Measurements from ENCODE around the gene SGMS1. TPM values are rescaled to one million over a fixed set of nuclear protein-coding genes. Genes with fewer than 3 reads are reported as not detected.

Gene SGMS1
- polyA plus RNA-seq, 1 donor from 2014 or later: 8.0 TPM

DNA sequence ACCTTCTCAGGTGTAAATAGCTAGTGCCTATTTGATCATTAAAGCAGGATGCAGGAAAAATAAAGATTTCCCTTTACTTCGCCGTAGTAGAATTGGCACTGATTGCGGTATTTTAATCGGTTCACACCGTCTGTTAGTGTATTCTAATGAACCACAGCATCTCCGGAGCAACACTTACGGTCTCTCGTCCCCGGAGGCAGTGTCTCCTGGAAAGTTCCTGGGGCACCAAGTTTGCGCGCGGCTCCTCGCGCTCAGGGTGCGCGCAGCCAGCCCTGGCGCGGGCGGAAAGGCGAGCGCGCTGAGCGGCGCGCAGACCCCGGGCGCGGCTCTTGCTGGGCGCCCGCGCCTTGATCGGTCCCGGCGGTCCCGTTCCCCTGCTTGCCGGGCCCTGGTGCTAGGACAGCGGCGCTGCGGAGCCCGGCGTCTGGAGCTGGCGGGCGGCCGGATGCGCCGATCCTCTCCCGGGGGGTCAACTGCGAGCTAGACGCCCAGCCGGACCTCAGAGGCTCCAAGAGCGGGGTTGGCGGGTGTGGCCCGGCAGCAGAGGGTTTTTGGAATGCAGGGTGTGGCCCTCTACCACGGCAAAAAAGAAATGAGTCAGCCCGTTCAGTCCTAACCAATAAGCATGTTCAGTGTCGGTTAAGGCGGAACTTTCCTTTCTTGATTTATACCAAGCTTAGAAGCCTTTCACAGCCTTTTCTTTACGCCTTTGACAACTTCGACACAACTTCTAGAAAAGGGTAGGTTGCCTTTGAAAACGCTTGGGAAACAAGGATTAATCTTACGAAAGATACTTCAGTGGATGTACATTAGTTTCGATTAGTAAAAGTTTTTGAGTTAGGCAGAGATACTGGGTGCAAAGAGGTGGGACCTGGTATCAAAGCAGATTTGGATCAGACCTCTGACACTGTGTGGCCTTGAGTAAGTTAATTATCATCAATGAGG is 205.6 kb downstream of the SGMS1 start:
- Histone ChIP-seq H2AFZ (ENCODE audit: low read depth, low read length) (no peak overlapping the region), H3K79me2 (replicated peaks; ENCODE audit: insufficient read depth, low read length) (no peaks in the 10 kb centered on the region), H4K20me1 (ENCODE audit: insufficient read depth) (no peaks in the 10 kb centered on the region), H3F3A (ENCODE audit: insufficient read depth, low read length, poor library complexity, severe bottlenecking) (no peaks in the 10 kb centered on the region), H3K36me3 (ENCODE audit: insufficient read depth, low read length) (no peaks in the 10 kb centered on the region), H3K4me2 (ENCODE audit: low read length) (peak overlapping the region; percentile 41), H3K27ac (ENCODE audit: low read length) (no peak overlapping the region), H3K9me2 (ENCODE audit: insufficient read depth, low read length) (no peaks in the 10 kb centered on the region), H3K9me3 (ENCODE audit: low read length) (no peaks in the 10 kb centered on the region), H3K9ac (ENCODE audit: low read length) (no peak overlapping the region), H3K4me3 (ENCODE audit: low read length) (peak overlapping the region; percentile 68), H3K27me3 (ENCODE audit: insufficient read depth, low read depth, low read length) (peaks cover 22% of the 10 kb centered on the region)
- TF ChIP-seq, protein P1, sequence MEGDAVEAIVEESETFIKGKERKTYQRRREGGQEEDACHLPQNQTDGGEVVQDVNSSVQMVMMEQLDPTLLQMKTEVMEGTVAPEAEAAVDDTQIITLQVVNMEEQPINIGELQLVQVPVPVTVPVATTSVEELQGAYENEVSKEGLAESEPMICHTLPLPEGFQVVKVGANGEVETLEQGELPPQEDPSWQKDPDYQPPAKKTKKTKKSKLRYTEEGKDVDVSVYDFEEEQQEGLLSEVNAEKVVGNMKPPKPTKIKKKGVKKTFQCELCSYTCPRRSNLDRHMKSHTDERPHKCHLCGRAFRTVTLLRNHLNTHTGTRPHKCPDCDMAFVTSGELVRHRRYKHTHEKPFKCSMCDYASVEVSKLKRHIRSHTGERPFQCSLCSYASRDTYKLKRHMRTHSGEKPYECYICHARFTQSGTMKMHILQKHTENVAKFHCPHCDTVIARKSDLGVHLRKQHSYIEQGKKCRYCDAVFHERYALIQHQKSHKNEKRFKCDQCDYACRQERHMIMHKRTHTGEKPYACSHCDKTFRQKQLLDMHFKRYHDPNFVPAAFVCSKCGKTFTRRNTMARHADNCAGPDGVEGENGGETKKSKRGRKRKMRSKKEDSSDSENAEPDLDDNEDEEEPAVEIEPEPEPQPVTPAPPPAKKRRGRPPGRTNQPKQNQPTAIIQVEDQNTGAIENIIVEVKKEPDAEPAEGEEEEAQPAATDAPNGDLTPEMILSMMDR (IDR thresholded peaks at IDR 0.05; ENCODE audit: poor library complexity, severe bottlenecking): peak; percentile 20
- no peak for TF ChIP-seq EP300 (conservative IDR thresholded peaks at IDR 0.05; ENCODE audit: poor library complexity, severe bottlenecking)
- TF ChIP-seq POLR2AphosphoS5 (IDR thresholded peaks at IDR 0.05): no peak

DNA sequence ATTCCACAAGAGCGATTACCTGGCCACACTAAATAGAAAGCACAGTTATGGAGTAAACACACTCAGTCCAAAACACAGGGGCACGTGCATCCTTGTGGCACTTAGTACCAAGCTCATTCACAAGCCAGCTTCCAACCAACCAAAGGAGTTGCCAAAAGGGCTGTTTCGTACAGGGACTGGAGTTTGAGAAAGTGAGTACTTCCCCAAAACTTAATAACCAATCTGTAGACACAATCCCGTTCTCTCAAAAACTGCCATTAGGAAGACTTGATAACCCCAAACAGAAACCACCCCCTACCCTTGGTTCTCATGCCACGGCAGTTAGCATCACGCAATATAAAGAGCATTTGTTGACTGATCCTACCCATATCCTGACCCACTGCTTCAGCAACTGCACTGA is 206.3 kb downstream of the SGMS1 start:
- no peaks in the 10 kb centered on the region for H3K9me3 ChIP-seq (ENCODE audit: low read length)
- H4K20me1 ChIP-seq (ENCODE audit: insufficient read depth): no peaks in the 10 kb centered on the region
- no peaks in the 10 kb centered on the region for H3K36me3 ChIP-seq (ENCODE audit: insufficient read depth, low read length)
- H3K27me3 ChIP-seq (ENCODE audit: insufficient read depth, low read depth, low read length): peaks cover 22% of the 10 kb centered on the region
- peak overlapping the region; percentile 68 for H3K4me3 ChIP-seq (ENCODE audit: low read length)
- no peak overlapping the region for H2AFZ ChIP-seq (ENCODE audit: low read depth, low read length)
- H3K27ac ChIP-seq (ENCODE audit: low read length): no peak overlapping the region
- no peaks in the 10 kb centered on the region for H3K9me2 ChIP-seq (ENCODE audit: insufficient read depth, low read length)
- no peak overlapping the region for H3K4me2 ChIP-seq (ENCODE audit: low read length)
- H3F3A ChIP-seq (ENCODE audit: insufficient read depth, low read length, poor library complexity, severe bottlenecking): no peaks in the 10 kb centered on the region
- H3K79me2 ChIP-seq (replicated peaks; ENCODE audit: insufficient read depth, low read length): no peaks in the 10 kb centered on the region
- H3K9ac ChIP-seq (ENCODE audit: low read length): no peak overlapping the region
- TF ChIP-seq, protein P1 (IDR thresholded peaks at IDR 0.05; ENCODE audit: poor library complexity, severe bottlenecking): no peak
- no peak for TF ChIP-seq EZH2 (IDR thresholded peaks at IDR 0.05; ENCODE audit: borderline replicate concordance, insufficient read depth, low read length, poor library complexity, severe bottlenecking)
- no peak for TF ChIP-seq POLR2AphosphoS5 (IDR thresholded peaks at IDR 0.05)
- no peak for TF ChIP-seq EP300 (conservative IDR thresholded peaks at IDR 0.05; ENCODE audit: poor library complexity, severe bottlenecking)
- TF ChIP-seq, protein P2, sequence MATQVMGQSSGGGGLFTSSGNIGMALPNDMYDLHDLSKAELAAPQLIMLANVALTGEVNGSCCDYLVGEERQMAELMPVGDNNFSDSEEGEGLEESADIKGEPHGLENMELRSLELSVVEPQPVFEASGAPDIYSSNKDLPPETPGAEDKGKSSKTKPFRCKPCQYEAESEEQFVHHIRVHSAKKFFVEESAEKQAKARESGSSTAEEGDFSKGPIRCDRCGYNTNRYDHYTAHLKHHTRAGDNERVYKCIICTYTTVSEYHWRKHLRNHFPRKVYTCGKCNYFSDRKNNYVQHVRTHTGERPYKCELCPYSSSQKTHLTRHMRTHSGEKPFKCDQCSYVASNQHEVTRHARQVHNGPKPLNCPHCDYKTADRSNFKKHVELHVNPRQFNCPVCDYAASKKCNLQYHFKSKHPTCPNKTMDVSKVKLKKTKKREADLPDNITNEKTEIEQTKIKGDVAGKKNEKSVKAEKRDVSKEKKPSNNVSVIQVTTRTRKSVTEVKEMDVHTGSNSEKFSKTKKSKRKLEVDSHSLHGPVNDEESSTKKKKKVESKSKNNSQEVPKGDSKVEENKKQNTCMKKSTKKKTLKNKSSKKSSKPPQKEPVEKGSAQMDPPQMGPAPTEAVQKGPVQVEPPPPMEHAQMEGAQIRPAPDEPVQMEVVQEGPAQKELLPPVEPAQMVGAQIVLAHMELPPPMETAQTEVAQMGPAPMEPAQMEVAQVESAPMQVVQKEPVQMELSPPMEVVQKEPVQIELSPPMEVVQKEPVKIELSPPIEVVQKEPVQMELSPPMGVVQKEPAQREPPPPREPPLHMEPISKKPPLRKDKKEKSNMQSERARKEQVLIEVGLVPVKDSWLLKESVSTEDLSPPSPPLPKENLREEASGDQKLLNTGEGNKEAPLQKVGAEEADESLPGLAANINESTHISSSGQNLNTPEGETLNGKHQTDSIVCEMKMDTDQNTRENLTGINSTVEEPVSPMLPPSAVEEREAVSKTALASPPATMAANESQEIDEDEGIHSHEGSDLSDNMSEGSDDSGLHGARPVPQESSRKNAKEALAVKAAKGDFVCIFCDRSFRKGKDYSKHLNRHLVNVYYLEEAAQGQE (IDR thresholded peaks at IDR 0.05; ENCODE audit: borderline replicate concordance): no peak
- no peak for TF ChIP-seq MXI1 (conservative IDR thresholded peaks at IDR 0.05; ENCODE audit: poor library complexity, severe bottlenecking)
- no peak for TF ChIP-seq RAD21 (conservative IDR thresholded peaks at IDR 0.05)
- TF ChIP-seq SMC3 (conservative IDR thresholded peaks at IDR 0.05; ENCODE audit: poor library complexity): no peak
- TF ChIP-seq TAF1 (IDR thresholded peaks at IDR 0.05; ENCODE audit: low read depth): no peak

All from neural cell (in vitro differentiated cells).